DMS114 treated with DMSO at 0.1 percent for 48 hours (cell line): Measurements from ENCODE around the gene C2CD4A.
A peak's percentile ranks its signal among the peaks of the same experiment; 100 is the strongest.

Experiments used
- DNase-seq: peaks from one replicate; lab custom pipeline; 2025; ENCODE audit not compliant: unreplicated experiment; lab: John Stamatoyannopoulos, UW

C2CD4A gene

GRCh38 chr15:62059816-62060112, 7.0 kb upstream of the C2CD4A start:
- DNase-seq: peak; percentile 44

GRCh38 chr15:62060113-62060895, 6.5 kb upstream of the C2CD4A start, which contains the start of gene VPS13C:
Gene VPS13C, minus strand, starts transcription at chr15:62060447. Its CDS starts 73 bp downstream, at chr15:62060374.
- peak; percentile 91 for DNase-seq

GRCh38 chr15:62060896-62061280, 5.9 kb upstream of the C2CD4A start:
- DNase-seq: no peak

- no peak for DNase-seq
These were observed 2.7 kb upstream of the C2CD4A start for GRCh38 chr15:62063825-62064635.

GRCh38 chr15:62067448-62068044, 769 bp downstream of the C2CD4A start:
- DNase-seq: no peak

GRCh38 chr15:62068071-62068809, 1.5 kb downstream of the C2CD4A start:
- DNase-seq: peak; percentile 44

GRCh38 chr15:62068810-62069167, 2.0 kb downstream of the C2CD4A start:
- peak; percentile 44 for DNase-seq

GRCh38 chr15:62069551-62069950, 2.8 kb downstream of the C2CD4A start:
- no peak for DNase-seq

- peak; percentile 42 for DNase-seq
These were observed 5.0 kb downstream of the C2CD4A start for GRCh38 chr15:62071711-62072308.

- DNase-seq: no peak
These were observed 9.0 kb downstream of the C2CD4A start for GRCh38 chr15:62075595-62076277.

GRCh38 chr15:62079594-62079993, 12.8 kb downstream of the C2CD4A start:
- DNase-seq: no peak

GRCh38 chr15:62083194-62084154, 16.7 kb downstream of the C2CD4A start:
- no peak for DNase-seq

- no peak for DNase-seq
These were observed 19.0 kb downstream of the C2CD4A start for GRCh38 chr15:62085740-62086139.

GRCh38 chr15:62087671-62088352, 21.0 kb downstream of the C2CD4A start:
- no peak for DNase-seq

GRCh38 chr15:62088353-62088693, 21.5 kb downstream of the C2CD4A start:
- no peak for DNase-seq

- DNase-seq: no peak
These were observed 22.8 kb downstream of the C2CD4A start for GRCh38 chr15:62089616-62090015.

GRCh38 chr15:62090988-62091387, 24.2 kb downstream of the C2CD4A start:
- DNase-seq: no peak

GRCh38 chr15:62093809-62094208, 27.0 kb downstream of the C2CD4A start:
- no peak for DNase-seq

- DNase-seq: no peak
These were observed 27.6 kb downstream of the C2CD4A start for GRCh38 chr15:62094388-62094787.
